ENCODE data around the gene TBC1D20.

- TF ChIP-seq CTCF (IDR thresholded peaks at IDR 0.05) (no peak), POLR2AphosphoS5 (IDR thresholded peaks at IDR 0.05; ENCODE audit: low read depth, low read length) (no peak), SIN3A (IDR thresholded peaks at IDR 0.05; ENCODE audit: borderline replicate concordance, insufficient read depth, low read depth, low read length) (no peak), TCF7L2 (IDR thresholded peaks at IDR 0.05; ENCODE audit: low read depth, low read length) (no peak), REST (IDR thresholded peaks at IDR 0.05; ENCODE audit: insufficient read depth in 1 of 2, low read depth in 2 of 2, low read length in 1 of 2) (no peak)
These were observed 10.0 kb upstream of the TBC1D20 start for GRCh38 chr20:472137-472846.
